Gastrocnemius medialis (tissue), 4 donors: ENCODE data around the gene PDZD11.

ENCODE experiments used
- POLR2A ChIP-seq, 2 donors: fragments of 450-650 bp; IDR thresholded peaks; one replicate each; pipeline ENCODE4 v1.6.1; 2017; ENCODE audit warnings: antibody characterized with exemption in 2 of 2, mild to moderate bottlenecking in 2 of 2, moderate library complexity in 2 of 2
- TF ChIP-seq, protein P1 (sequence below), 5 experiments: fragments of 450-650 bp in 3 of 5; fragments of 200-600 bp in 2 of 5; sonication (generic) in 2 of 5; IDR thresholded peaks in 4 of 5; conservative IDR thresholded peaks in 1 of 5; 1 replicate in 4 of 5; 2 replicates in 1 of 5; pipeline ENCODE4 v1.5.1; 2016 to 2019; ENCODE audit warnings: antibody characterized with exemption in 5 of 5, mild to moderate bottlenecking in 3 of 5, moderate library complexity in 3 of 5

GRCh38 chrX:70324326-70324725 lies 34.6 kb upstream of the PDZD11 start:
- TF ChIP-seq POLR2A (IDR thresholded peaks at IDR 0.05): no peak
- TF ChIP-seq, protein P1, sequence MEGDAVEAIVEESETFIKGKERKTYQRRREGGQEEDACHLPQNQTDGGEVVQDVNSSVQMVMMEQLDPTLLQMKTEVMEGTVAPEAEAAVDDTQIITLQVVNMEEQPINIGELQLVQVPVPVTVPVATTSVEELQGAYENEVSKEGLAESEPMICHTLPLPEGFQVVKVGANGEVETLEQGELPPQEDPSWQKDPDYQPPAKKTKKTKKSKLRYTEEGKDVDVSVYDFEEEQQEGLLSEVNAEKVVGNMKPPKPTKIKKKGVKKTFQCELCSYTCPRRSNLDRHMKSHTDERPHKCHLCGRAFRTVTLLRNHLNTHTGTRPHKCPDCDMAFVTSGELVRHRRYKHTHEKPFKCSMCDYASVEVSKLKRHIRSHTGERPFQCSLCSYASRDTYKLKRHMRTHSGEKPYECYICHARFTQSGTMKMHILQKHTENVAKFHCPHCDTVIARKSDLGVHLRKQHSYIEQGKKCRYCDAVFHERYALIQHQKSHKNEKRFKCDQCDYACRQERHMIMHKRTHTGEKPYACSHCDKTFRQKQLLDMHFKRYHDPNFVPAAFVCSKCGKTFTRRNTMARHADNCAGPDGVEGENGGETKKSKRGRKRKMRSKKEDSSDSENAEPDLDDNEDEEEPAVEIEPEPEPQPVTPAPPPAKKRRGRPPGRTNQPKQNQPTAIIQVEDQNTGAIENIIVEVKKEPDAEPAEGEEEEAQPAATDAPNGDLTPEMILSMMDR (IDR thresholded peaks at IDR 0.05 in 4 of 5, conservative IDR thresholded peaks at IDR 0.05 in 1 of 5): no peak
